Embryonic facial prominence (tissue), 1 donor: ENCODE results near the gene NFATC2.

ENCODE experiments used
- DNase-seq: peaks from one replicate; pipeline ENCODE4 v3.0.0-alpha.2; 2016; ENCODE audit errors: extremely low spot score

The NFATC2 gene

DNA sequence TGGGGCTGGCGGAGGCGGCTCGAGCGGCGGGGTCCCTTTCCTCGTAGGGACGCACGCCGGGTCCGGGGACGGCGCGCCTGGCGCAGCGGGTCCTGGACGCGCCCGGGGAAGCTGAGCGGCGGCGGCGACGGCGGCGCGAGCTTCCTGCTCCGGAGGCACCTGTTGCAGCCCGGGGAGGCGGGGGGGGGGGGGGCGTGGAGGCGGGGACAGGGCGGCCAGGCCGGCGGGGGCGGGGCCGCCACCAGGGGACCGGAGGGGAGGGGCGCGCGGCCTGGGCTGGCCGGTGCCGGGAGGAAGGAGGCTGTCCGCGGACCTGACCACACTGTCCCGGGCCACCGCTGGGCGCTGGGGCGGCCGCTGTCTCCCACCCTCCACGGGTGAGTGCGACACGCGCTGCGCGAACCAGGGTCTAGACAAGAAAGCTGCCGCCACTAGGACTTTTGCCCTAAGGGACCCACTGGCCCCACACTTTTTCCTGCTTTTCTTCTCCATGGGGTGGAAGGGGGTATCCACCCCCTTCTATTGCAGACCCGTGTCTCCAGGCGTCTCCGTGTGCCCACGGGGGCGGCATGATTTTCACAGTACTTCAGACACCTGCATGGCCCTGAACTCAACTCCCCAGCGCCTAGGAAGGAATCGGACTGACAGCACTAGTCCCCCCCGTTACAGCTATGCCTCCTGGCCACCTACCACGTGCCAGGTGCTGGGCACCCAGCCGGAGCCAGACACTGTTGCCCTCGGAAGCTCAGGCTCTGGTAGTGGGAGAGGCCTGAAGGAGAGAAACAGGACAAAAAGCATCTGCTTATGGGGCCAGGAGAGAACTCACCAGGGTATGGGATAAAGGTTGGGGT is at the start of gene NFATC2:
Gene NFATC2, minus strand, starts transcription at position 149 of the 851 bp plus-strand sequence. CDS start 220 bp downstream, outside the sequence.
- no peak for DNase-seq

DNA sequence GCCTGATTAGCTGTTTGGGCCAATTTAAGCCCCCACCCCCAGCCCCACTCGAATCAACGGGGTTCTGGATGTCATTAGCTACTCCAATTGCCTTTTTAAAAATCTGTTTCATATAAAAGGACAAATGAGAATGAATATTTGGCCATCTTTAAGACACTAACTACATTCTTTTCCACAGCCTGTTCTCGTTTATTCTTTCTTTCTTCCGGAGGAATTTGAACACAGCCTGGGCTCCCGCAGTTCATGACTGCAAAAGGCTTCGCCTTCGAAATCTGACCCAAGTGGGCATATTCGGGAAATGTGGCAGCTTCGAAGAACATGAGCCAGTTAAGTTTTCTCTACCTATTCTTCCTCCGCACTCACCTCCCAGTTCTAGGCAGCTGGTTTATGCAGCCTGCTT is 49.4 kb upstream of the NFATC2 start:
- DNase-seq = no peak

DNA sequence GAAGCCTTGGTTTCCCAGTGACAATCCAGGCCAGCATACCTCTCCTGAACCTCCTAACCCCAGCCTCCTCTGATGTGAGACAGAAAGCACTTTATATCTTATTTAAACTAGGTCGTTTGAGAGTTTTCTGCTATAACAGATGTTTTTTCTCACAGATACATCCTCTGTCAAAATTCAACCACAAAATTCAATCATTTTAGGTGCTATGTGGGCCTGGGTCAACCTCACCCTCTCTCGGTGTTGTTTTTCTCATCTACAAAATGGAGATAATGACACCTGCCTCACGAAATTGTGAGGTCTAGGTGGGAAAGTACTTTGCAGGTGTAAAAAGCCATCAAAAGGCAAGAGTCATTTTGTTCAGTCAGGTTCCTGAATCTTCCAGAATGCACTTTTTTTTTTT is 46.2 kb upstream of the NFATC2 start:
- DNase-seq = no peak

DNA sequence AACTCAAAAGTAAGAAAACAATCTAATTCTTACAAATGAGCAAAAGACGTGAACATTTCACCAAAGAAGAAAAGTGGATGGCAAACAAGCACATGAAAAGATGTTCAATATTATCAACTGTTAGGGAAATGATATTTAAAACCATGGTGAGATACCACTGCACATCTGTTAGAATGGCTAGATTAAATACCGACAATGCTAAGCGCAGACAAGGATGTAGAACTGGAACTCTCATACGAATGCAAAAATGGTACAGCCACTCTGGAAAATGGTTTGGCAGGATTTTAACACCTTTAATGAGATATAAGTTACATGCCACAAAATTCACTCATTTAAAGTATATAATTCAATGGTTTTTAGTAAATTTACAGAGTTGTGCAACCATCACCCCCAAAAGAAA is 44.6 kb upstream of the NFATC2 start:
- DNase-seq = no peak

DNA sequence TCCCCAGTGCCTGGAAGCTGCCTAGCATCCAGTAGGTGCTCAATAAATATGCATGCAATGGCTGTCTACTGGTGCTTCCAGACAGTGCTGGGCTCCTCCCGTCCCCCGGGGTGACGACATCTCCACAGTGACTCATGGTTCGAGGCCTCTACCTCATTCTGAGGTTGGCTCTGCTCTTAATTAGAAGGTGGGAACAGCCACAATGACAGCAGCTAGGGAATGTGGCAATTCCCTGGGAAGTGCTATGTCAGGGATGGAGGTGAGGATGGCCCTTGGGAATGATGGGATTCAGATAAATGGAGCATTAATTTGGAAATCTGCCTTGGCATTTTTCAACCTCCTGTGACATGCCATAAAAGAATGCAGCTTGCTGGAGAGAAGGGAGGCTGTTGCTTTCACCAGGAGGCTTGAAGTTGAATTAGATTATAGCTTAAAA is 43.5 kb upstream of the NFATC2 start:
- DNase-seq = no peak

DNA sequence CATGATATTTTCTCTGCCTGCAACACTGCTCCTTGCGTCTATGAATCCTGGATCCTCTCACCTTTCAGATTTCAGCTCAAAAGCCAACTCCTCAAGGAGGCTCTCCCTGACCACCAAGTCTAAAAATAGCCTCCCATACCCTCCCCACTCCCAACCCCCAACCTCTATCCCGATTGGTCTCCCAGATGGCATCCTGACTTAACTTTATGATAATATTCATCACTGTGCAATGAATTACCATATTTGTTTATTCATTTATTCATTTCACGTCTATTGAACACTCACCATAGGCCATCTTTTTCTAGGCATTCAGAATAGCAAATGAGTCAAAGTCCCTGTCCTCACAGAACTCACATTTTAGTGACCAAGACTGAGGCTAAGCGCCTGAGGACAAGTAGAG is 42.6 kb upstream of the NFATC2 start:
- no peak for DNase-seq

DNA sequence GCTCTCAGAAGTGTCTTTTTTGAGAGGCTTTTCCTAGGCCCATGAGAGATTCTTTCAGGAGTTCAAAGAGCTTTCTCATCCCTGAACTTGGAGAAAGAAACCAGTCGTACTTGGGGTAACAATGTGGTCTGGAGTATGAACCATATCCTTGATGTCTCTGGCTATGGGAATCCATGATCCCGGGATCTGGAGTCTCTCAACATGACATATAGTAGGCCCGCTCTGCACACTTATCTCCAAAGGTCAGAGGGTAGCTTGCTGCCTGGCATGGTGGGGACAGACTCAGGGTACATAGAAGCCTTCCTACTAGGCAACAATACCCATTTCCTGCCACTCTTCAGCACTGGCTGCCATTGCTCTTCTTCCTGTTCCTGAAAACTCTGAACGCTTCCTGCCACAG is 42.2 kb upstream of the NFATC2 start:
- DNase-seq = no peak

DNA sequence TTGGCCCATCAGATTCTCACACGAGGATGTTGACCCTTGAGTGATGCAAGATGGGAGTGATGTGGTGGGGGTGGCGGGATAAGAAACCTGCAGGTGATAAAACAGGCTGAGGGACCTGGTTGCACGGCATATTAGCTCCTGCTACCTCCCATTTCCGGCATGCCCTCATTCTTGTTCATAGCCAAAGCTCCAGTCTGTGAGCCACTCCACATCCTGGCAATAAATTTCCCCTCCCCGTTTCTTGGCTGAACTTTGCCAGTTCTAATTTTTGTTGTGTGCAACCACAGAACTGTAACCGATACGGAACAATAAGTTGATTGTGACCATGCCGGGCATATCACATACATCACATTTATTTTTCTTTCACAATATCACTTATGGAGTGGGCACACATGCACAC is 41.6 kb upstream of the NFATC2 start:
- DNase-seq = no peak

DNA sequence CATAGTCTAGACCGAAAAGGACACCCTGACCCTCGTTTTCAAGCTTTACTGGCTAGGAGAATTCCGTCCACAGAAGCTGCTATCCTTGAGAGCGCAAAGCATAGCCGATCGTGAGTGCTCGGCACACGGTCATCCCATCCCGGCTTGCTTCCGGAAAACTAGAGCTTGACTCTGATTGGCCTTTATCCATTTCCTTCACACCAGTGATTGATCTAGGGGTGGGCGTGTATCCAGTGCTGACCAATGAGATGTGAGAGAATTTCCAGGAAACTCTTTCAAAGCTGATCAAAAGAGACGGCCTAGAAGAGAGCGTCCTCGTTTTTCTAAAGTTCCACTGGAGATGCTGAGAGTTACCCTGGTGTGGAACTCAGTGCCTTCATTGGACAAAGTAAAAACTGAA is 41.0 kb upstream of the NFATC2 start:
- DNase-seq = no peak

DNA sequence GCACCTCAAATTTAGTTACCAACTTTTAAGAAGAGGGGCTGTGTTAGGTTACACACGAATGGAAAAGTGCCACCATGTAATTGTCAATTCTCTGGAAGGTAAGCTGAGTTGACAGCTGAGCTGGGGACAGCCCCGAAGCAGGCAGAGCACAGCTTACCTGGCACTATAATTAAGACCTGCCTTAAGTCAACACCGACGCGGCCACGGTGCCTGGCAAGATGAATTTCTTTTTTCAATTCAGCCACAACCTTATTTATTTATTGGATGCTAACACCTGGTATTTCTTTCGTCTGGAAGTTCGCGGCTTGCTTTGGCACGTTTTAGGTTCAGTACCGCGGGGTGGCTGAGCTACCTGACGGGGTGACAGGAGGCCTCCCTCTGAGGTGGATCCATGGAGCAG is 40.6 kb upstream of the NFATC2 start:
- no peak for DNase-seq

DNA sequence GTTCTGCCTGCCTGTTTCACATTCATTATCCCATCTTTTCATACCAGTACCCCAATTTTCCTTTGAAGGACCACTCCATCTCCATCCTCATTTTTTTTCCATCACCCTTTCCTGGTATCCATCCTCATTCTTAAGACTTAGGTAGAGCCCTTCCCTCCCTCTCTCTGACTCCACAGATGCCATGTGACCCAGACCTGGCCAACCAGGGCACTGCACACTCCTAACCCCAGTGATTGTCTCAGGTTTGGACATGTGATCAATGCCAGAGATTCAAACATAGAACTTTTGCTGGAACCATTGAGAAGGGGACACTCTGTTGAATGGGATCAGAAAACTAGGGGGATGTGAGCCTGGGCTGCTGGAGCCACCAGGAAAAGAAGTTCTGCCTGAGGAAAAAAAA is 39.1 kb upstream of the NFATC2 start:
- no peak for DNase-seq

DNA sequence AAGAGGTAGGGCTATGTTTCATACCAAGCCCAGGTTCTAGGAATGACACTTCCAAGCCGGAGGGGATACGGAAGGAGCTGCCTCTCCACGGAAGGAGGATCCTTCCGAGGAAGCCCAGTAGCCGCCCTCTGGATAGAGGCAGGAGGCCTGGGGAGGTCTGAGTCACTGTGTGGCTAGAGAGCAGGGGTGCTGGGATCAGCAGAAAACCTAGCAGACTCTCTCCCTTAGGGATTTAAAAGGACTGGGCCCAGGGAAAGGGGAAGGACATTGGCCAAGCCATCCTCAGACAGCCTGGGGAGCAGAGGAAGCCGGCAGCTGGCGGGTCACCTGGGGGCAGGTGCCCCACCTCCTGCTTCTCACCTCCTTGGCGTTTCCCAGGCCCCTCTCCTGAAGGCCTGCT is 36.6 kb upstream of the NFATC2 start:
- DNase-seq = no peak

DNA sequence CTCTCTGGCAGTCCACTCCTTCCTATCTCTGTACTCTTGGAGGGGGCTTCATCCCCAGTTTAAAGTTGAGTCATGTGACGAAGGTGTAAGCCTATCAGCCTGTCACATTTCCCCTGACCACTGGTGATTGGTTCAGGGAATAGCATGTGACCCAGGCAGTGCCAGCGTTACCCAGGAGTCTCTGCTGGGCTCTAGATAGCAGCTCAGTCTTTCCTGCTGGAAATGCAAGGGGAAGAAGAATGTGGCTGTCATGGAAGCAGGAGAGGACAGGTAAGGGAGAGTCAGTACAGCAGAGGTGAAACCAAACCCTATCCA is 35.6 kb upstream of the NFATC2 start:
- DNase-seq = no peak

DNA sequence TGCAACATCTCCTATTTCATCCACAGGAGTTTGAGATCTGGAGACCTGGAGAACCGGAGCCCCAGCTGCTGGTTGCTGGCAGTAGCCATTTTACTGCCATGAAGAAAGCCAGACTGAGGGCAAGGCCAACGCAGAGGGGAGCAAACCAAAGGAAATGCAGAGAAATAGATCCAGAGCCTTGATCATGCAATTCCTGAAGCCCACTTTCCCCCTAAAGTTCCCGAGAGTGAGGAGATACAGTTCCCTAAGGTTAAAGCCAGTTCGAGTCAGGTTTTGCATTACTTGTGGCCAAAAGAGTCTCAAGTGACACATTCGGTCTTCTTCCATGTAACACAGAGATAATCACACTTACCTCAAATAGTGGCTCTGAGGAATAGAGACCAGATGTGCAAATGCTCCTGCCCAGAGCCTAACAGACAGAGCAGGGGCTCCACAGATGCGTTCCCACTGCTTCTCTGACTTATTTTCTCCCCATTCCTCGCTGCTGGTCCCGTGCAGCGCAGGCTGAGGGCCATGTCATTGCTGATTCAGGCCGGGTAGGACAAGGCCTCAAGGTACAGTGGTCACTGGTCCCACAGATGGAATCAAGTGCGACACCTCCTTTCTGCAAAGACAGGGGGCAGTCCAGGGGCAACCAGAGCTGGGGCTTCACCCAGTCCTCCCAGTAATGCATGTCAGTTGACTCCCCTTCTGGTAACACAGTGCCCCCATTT is 35.1 kb upstream of the NFATC2 start:
- no peak for DNase-seq

DNA sequence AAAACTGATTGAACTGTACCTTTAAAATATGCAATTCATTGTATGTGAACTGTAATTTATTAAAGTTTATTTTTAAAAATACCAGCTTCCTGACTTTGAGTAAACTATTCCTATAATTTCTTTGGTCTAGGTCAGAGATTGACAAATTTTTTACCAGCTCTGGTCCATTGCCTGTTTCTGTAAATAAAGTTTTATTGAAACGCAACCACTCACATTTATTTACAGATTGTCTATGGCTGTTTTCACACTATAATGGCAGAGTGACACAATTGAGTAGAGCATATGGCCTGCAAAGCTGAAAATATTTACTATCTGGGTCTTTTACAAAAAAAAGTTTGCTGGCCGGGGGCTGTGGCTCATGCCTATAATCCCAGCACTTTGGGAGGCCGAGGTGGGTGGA is 33.0 kb upstream of the NFATC2 start:
- DNase-seq = no peak

DNA sequence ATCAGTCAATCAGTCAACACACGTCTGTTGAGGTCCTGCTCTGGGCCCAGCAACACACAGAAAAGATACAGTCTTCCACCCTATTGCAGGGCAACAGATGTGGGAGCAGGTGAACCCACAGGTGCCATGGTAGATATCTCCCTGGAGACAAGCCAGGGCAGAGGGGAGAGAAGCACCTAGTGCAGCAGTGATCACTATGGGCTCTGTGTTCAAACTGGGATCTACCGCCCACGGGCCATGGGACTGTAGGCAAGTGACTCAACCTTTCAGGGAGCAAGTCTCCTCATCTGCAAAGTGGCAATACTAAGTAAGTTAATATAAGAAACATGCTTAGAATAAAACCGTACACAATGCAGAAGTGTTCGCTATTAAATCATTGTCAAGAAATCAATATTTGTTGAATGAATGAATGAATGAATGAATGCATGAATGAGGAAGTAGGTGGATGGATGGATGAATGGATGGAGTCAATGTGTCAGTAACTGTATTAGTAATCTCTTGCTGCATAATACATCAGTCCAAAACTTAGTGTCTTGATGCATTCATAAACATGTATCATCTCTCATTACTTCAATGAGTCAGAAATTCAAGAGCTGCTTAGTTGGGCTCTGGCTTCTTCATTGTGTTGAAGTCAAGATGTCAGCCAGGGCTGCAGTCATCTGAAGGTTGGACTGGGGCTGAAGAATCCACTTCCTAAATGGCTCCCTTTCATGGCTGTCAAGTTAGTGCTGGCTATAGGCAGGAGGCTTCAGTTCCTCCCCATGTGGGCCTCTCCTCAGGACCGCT is 31.9 kb upstream of the NFATC2 start:
- DNase-seq = no peak

DNA sequence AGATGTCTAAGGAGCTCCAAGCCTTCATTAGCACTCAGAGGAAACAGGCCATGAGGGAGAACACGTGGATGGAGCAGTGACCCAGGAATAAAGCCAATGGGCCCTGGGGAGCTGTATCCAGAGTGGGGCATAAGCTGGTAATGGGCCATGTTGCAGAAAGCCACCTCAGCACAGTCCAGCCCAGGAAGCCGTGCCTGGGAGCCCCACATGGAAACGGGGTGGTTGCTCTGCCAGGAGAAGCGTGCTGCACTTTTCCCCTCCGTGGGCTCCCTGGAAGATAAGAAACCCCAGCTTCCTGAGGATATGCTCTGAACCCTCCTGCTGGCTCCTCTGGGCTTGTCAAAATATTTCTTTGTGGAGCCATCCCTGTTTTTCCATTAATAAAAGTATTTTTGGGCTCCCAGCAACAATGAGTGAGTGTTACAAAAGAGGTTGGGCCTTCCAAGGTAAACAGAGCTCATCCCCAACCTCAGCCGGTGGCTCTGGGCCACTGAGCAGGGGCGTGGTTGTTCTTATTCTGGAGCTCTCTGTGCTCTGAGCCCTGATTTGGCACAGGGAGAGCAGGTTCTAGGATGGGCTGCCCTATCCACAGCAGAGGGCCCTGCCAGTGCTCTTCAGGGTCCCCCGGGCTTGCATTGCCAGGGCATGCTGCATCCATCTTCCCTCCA is 31.2 kb upstream of the NFATC2 start:
- no peak for DNase-seq

DNA sequence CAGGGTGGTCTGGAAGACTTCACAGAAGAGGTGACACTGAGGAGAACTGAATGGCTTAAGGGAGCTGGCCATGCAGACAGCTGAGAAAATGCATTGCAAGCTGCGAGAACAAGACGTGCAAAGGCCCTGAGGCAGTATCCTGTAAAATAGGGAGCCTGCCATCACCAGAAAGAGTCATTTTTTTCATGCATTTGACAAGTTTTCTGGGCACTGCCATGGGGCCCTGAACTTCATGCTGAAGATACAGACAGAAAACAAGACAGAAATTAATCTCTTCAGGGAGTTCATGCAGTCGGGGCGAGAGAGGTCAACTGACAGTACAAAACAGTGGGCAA is 28.9 kb upstream of the NFATC2 start:
- no peak for DNase-seq

DNA sequence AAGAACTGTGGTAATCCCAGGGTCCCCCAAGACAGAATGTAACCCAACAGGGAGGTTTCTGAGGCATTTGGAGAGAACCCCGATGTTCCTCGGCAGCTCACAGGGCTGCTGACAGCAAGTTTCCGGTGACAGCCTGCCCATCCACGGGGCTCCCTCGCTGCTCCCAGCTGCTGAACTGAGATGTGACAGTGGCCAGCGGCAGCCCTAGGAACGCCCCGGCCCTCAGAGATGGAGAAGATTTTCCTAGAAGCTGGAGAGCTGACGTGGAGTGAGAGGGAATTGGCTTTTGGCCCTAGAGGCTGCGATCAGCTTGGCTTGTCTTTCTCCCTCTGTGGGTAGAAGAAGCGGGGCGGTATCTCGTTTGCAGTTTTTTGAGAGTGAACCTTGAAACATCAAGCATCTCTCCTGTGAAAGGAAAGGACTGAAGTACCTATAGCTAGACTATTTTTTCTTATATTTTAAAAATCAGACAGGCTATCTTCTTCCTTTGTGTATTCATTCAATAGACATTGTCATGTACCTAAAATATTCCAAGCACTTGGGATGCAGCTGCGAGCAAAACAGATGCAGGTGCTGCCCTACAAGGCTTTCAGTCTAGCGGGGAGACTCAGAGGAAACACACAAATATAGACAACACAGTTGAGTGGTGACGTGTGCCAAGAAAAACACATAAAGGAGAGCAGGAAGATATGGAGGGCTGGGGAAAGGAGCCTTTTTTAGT is 28.4 kb upstream of the NFATC2 start:
- DNase-seq = no peak

DNA sequence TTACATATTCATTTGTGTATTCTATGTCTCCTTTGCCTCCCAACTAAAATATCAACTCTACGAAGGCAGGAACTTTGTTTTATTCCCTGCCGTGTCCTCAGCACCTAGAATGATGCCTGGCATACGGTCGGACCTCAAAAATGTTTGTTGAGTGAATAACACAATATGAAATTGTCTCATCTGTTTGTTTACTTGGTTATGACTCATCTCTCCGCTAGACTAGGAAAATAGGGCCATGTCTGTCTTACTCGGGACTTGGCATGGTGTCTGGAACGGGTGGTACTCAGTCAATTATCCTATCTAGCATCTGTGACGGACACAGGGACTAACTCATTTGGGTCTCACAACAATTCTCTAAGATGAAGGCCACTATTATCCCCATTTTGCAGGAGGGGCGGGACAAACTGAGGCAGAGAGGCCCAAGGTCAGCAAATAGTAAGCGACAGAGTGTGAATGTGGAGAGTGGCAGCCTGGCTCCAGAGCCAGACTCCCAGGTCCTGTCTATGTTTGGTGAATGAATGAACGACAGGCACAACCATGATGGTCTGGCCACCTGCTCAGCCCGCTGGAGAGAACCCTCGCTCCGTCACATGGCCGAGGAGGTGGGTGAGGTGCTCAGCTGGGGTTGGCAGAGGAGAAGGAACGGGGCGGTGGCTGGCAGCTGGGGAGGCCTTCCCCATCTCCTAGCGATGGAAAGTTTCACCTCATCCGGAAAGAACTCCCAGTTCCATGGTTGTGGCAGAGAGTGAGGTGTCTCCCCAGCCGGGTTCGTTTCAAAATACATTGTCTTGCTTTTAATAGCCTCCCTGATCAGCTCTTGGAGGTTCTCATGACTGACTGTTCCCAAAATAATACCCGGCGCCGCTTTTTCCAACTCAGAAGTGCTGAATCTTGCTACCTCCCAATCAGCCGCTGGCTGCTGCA is 27.6 kb upstream of the NFATC2 start:
- DNase-seq = no peak
